GM23338 (cell line): ENCODE measurements around the gene TENT4A.

Experiments used
- CTCF ChIP-seq, 2 experiments: fragments of 200-600 bp in 1 of 2; sonication (generic) in 1 of 2; conservative IDR thresholded peaks; 2 replicates each; pipeline versions ENCODE4 v1.5.1 to v1.6.1; 2016 to 2017; ENCODE audit warnings: antibody characterized with exemption in 2 of 2, low read depth in 2 of 2, mild to moderate bottlenecking in 2 of 2, moderate library complexity in 1 of 2
- EZH2 ChIP-seq: fragments of 200-600 bp; sonication (generic); IDR thresholded peaks from one replicate; pipeline ENCODE4 v1.8.0; 2017; ENCODE audit warnings: antibody characterized with exemption, mild to moderate bottlenecking, low read depth; ENCODE audit not compliant: unreplicated experiment
- JUNB ChIP-seq: IDR thresholded peaks from one replicate; pipeline ENCODE4 v1.6.1; 2016; ENCODE audit warnings: antibody characterized with exemption; ENCODE audit not compliant: unreplicated experiment
- REST ChIP-seq: IDR thresholded peaks from one replicate; pipeline ENCODE4 v1.6.1; 2018; ENCODE audit warnings: antibody characterized with exemption; ENCODE audit not compliant: unreplicated experiment
- ZNF114 ChIP-seq: fragments of 250-450 bp; sonication (Bioruptor Pico); IDR thresholded peaks from 2 replicates; pipeline ENCODE4 v1.5.0; 2020; ENCODE audit warnings: mild to moderate bottlenecking, moderate library complexity
- ZNF462 ChIP-seq: fragments of 250-450 bp; sonication (Bioruptor Pico); IDR thresholded peaks from 2 replicates; pipeline ENCODE4 v1.5.0; 2020; ENCODE audit warnings: mild to moderate bottlenecking, moderate library complexity

GRCh38 chr5:6733411-6734242 lies 20.4 kb downstream of the TENT4A start:
- no peak for TF ChIP-seq CTCF (conservative IDR thresholded peaks at IDR 0.05; ENCODE audit: low read depth in 2 of 2)
- TF ChIP-seq JUNB = no peak
- TF ChIP-seq EZH2 = no peak
- no peak for TF ChIP-seq REST
- TF ChIP-seq ZNF462 (CRISPR knock-in tag) = no peak
- TF ChIP-seq ZNF114 (CRISPR knock-in tag) = no peak
